Mesenteric fat pad (tissue), 1 donor: ENCODE data around the gene BCAS3. TPM values are rescaled to one million over a fixed set of nuclear protein-coding genes. Genes with fewer than 3 reads are reported as not detected.
"Not testable (repeated sequence)": the region's sequence is repeated elsewhere in the genome, so short reads cannot be mapped to it uniquely, and the experiment has no call there.

Experiments
- DNase-seq: peaks from one replicate; pipeline ENCODE4 v3.0.0-alpha.2; 2020; ENCODE audit warnings: low spot score
- total RNA-seq: library from RNA; stranded (reverse); fragmentation: NEBNext Ultra II Directional; extraction: Animal tissue kit (Norgen Biotek cat#: 25700); gene quantifications from one replicate; pipeline ENCODE4 v1.2.1, GENCODE V29; 2021
- donor health status: DM: yes; HTN: yes; CAD: no.

Gene BCAS3
- total RNA-seq, 1 donor from 2014 or later, result 20.8 TPM

DNA sequence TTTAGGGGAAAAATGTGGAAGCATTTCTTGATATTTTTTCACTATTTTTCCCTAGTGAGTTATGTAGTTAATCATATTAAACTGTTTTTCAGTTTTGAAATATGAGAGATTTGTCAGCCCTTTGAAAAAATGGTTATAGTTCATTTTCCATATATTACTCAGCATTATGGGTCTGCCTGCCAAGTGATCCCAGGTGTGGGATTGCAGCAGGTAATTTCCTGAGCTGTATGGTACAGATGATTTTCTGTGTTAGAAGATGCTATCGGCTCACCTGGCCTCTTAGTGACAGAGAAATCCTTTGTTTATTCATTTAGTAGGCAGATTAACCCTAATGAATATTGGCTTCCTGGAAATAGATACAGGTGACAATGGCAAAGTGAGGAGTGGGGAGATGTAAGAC lies 446.9 kb downstream of the BCAS3 start:
- DNase-seq, result no peak

DNA sequence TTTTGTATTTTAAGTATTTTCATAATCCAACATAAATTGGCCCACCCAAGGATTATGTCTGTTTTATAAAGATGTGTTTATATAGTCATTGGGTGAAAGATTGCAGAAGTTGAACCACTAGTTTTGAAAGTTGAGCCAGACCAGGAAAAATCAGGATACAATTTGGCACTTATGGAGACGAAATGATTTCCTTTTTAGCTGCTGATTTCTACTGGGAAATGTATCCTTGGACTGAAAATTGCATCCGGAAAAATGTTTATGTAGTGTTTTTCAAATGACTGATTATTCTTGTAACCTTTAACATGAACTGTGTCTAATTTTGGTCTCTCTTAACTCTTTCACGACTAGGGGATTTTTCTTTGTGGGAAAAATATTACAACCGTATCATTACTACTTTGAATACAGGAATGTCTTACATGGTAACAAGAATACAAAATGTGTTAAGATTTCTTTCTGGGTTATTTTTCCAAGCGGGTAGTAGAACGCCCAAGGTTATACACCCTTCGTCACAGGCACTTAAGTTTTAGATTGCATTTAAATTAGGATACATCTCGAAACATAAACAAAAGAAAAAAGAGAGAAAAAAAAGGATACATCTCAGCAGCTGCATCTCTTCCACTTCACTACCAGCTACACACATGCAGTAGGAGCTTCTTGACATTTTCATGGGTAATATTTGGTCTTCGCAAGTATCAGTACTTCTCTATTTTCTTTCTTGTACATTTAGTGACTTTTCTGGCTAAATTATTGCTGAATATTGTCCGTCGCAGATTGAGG lies 449.0 kb downstream of the BCAS3 start:
- DNase-seq, result no peak

DNA sequence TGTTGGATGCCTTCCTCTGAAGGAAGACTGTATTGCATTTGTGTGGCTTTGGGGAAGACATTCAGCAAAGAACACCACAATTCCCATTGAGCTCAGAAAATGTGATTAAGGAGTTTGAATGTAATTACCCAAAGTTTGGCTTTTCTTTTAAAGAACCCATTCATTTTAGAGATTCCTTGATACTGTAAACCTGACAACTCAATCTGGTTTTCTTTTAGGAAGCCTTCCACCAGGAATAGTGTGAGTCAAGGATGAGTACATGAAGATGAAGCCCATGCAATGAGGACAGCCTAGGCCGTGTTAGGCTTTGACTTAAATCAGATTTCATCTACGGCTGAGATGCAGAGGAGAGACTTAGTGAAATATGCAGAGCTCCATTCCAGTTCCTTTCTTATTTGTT lies 450.3 kb downstream of the BCAS3 start:
- no peak for DNase-seq

DNA sequence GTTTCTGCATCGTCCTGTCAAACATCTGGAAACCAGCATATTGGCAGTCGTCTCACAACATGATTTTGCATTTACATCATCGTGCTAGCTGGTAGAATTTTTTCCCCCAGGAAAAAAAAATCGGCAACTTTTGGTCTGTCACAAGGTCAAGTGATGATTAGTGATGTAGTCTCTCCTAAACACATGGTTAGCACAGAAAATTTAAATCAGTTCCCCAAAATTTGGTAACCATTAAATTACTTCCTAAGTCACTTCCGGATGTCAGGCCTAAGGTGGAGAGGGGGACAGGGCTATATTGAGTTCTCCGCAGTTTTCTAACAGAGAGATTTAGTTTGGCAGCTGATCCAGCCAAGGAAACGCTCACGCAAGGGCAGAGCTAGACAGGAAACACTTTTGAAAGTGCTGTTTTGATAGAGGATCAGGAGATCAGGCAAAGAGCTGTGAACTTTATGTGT lies 451.0 kb downstream of the BCAS3 start:
- DNase-seq, result no peak

DNA sequence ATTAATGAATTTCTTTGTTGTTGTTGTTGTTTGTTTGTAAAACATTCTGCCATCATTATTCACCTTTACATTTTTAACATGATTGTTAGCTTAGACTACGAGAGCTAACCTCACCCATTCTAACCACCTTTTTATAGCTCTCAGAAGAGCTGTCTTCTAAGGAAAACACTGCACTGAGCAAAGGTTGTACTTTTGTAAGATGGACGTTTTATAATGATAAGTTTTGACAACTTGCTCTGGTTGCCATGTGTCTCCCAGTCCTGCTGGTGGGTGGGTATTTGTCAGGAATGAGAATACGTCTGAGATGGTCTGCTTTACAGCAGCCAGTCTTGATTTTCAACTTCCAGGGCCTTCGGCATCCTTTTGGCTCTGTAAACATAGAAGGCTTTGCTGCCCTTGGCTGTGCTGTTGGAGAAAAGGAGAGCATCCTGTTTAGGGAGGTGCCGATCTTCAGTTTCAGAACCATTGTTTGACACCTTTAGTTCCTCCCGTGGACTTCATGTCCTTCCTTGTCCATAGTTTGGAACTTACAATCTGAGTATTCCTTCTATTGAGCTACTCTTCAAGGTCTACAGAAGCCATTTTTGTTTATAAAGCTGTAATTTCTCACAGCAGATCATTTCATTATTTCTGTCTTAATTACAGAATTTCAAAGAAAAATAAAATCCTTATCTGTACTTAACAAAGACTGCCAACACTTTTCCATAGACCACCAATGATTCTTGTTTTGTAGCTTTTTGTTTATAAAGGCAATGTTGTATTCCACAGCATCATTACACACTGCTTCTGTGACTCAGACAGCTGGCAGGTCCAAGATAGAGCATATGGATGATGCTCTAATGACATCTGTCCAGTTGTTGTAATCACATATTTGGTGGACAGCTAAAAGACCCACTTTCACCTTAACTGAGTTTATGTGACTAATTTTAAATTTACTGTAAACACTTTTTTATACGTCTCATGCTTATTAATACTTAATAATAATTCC lies 451.9 kb downstream of the BCAS3 start:
- DNase-seq, result no peak

DNA sequence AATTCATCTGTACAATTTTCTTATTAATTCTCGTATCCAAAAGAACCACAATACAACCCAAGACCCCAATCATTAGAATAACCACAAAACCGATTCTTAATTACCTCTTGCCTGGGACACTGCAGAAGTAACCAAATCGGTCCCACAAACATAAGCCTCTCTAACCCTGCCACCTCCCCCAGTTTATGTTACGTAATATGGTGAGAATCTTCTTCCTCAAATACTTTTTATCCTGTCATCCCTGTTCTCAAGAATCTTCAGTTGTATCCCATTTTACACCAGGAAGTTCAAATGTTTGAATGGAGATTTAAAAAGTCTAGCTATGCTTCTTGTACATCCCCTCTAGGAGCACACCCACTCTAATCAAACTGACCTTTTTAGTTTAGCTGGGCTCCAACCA lies 452.7 kb downstream of the BCAS3 start:
- DNase-seq, result no peak

DNA sequence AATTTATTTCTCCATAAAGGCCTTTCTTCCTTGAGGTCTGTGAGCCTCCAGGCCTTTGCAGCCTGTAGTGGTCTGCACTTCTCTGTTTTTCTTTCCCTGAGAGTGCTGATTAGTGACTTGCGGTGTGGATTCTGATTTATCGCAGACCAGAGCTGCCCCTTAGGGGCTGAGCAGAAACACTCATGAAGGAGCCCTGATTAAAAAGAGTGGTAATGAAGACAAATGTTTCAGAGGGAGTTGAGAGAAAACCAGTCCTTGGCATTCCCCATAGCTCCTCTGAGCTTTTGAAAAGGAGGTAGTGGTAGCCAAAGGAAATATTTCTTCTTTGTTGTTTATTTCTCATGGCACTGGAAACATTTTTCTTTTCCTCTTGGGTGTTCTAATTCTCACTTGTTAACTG lies 453.9 kb downstream of the BCAS3 start:
- no peak for DNase-seq

DNA sequence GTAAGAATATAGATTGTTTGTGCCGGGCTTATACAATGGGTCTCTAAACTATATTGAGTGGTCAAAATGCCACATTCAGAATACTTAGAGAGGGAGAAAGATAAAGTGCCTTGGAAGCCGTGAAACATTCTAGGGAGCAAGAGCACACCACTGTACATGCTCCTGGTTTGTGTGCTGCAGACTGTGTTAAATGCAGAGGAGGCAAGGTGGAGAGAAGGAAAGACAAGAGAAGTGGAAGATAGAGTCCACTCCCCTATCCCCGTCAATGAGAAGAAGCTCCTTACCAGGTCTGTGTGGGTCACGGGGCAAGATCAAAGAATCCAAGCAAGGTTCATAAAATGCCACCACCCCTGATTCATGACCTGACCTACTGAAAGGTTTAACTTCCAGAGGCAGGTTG lies 454.9 kb downstream of the BCAS3 start:
- DNase-seq, result no peak

DNA sequence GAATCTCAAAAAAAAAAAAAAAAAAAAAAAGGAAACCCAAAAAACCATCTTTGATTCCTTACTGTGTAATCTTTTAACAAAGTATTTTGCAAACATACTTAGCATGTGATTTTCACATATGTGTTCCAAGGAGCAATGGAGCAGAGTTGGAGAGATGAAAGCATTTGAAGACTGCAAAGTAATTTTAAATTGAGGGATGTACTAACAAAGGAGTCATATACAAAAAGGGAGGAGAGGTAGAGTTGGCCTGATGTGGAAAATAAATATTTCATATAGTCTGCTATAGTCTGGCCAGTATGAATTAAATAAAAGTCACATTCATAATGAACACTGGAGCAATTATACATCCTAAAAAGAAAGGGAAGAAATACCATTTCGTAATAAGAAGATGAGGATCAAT lies 456.2 kb downstream of the BCAS3 start:
- no peak for DNase-seq

DNA sequence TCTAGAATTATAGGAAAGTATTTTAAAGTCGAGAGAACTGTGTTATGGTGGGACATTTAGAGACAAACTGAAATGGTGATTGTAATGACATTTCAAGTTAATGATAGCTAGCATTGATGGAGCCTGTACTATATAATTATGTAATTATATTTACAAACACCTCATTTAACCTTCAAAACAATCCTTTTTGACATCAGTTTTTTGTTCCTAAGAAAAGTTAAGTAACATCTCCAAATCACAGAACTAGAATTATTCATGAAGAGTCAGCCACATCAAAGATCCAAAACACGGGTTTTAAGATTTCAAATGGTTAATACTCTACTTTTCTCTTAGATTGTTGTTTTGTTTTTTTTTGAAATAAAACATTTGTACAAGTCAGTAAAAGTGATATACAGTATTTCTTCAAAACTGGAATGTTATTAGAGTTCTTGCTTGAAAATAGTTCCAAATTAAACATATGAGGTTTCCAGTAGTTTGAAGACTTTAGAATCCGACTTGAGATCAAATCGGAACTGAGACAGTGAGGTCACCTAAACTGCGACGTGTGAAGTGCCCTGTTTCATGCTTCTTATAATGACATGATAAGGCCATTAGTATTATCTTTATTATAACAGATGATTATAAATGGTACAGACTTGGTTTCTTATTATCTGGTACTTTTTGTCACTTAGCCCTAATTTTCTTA lies 457.0 kb downstream of the BCAS3 start:
- DNase-seq, result no peak

DNA sequence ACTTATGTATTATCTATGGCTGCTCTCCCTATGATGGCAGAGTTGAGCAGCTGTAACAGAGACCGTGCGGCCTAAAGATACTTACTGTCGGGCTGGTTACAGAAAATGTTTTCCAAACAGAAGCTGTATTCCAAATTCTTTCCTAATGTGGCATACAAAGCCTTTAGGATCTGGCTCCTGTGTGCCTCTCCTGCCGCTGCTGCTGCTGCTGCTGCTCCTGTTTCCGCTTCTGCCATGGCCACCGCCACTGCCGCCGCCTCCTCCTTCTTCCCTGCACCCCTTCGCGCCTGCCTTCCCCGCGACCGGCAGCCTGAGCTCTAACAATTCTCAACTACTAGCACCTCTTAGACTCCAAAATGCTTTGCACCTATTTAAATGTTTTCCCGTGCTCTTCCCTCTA lies 458.1 kb downstream of the BCAS3 start:
- no peak for DNase-seq

DNA sequence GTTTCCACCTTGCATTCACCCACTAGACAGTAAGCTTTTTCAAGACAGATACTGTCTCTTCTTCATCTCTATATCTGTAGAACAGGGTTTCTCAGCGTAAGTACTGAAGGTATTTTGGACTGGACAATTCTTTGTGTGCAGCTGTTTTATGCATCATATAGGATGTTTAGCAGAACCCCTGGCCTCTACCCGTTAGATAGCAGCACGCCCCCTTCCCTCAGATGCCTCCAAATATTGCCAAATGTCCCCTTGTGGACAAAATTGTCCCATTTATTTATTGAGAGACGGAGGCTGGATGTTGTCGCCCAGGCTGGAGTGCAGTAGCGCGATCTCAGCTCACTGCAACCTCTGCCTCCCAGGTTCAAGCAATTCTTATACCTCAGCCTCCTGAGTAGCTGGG lies 458.6 kb downstream of the BCAS3 start:
- DNase-seq, result no peak

DNA sequence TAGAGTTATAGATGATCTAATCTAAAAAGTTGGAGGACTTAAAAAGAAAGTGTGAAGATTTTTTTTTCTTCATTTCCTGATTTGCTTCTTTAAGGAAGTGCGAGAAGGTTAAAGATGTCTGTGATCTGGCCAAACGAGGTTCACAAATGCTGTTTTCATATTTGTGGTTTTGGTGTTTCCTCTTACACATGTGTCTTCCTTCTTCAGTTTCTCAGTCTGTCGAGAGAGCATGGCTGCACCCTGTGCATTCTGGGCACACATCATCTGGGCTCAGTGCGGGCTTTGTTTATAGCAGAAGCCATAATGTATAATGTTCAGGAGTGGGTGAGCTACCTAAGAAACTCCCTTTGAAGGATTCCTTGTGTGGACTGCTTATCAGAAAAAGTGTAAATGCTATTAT lies 461.6 kb downstream of the BCAS3 start:
- DNase-seq, result no peak

DNA sequence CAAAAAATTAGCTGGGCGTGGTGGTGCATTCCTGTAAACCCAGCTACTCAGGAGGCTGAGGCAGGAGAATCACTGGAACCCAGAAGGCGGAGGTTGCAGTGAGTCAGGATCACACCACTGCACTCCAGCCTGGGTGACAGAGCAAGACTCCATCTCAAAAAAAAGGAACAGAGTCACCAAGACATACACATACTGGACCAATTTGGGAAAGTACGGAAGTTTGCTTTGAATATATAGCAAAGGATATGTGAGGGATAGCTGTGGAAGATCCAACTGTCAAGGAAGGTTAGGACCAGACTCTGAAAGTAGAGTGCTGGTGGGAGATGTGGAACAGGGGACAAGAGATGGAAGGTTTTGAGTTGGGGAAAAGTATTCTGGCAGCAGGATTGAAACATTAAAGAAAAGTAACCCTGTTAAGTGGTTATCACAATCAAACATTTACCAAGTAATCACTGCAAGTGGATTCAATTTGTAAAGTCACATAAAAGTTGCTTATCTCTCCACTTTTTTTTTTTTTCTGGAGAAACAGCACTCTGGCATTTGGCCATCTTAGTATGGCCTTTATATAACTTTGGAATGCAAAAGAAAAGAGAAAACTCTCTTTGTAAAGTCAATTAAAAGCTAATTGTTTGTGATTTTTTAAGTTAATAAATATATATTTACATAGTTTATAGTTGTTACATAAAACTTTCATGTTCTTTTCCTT lies 462.6 kb downstream of the BCAS3 start:
- no peak for DNase-seq

DNA sequence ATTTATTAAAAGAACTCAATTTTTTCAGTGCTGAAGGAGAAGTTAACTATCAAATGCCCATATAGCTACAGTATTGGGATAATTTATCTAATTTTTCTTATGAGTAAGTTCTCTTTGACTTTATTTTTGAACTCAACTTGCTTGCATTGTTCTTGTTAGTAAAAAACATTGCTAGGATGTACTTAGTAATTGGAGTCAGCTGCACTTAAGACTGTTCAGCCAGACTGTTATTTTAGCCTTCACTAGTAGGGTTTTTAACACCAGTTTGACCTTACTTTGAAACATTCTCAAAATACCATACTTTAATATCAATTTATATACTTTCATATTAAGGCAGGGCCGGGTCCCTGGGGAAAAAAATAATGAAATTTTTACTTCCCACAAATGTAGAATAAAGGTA lies 465.4 kb downstream of the BCAS3 start:
- no peak for DNase-seq

DNA sequence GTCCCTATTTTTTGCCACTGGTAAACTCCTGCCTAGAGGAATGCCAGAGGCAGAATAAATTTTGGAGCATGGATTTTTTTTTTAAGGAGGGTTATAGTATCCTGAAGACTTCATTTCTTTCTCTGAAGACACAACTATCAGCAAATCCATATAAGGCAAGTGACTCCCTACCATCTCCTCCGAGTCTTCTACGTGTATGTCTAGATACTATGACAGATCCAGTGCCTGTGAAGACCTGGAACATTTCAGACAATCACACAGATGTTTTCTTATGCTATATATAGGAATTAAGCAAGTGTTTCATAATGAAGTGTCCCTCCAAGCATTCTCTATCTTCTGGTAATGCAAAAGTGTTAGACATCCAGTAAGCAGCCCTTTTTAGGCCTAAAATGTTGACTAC lies 466.5 kb downstream of the BCAS3 start:
- no peak for DNase-seq

DNA sequence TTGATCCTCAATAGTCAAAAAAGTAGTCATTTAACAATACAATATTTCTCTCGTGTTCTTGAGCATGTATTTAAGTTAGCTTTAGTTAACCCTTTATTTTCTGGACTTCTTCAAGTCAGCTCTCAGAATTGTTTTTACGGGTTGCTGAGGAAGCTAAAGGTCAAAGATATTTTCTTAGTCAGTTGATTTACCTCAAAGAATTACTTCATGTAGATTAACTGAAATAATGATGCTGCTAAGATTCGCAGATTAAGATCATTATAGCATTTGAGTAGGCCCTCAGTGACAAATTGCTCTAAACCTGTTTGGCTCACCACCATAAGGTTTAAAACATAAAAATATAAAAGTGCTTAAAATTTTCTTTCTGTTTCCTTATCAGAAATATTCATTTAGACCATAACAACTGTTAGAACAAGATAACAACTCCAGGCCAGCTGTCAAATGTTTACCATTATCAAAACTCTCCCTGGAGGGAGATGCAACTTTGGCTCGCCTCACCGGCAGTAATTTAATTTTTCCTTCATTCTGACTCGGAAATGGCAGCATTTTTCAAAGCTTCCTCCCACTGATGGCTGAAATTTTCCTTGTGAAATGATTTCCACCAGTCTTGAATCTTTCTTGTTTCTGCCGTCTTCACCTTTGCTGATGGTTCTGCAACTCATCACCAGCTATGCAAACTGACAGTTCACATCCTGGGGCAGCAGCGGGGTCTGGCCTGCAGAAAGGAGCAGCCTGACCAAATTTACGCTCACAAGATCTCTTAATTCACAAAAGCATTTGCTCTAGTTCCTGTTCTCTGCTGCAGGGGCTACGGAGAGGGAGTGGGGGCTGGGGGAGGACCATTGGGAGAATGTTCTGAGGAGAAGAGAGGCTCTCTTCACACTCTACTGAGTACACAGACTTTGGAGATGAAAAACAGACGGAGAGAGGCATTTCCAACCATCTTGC lies 467.2 kb downstream of the BCAS3 start:
- DNase-seq, result no peak

DNA sequence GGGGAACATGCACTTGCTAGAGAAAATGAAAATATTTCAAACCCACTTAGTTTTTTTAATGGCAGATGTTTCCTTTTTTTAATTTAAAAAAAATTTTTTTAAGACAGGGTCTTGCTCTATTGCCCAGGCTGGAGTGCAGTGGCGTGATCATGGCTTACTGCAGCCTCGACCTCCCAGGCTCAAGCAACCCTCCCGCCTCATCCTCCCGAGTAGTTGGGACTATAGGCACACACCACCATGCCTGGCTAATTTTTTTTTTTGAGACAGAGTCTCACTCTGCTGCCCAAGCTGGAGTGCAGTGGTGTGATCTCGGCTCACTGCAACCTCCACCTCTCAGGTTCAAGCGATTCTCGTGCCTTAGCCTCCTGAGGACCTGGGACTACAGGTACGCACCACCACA lies 469.2 kb downstream of the BCAS3 start:
- not testable (repeated sequence) for DNase-seq

DNA sequence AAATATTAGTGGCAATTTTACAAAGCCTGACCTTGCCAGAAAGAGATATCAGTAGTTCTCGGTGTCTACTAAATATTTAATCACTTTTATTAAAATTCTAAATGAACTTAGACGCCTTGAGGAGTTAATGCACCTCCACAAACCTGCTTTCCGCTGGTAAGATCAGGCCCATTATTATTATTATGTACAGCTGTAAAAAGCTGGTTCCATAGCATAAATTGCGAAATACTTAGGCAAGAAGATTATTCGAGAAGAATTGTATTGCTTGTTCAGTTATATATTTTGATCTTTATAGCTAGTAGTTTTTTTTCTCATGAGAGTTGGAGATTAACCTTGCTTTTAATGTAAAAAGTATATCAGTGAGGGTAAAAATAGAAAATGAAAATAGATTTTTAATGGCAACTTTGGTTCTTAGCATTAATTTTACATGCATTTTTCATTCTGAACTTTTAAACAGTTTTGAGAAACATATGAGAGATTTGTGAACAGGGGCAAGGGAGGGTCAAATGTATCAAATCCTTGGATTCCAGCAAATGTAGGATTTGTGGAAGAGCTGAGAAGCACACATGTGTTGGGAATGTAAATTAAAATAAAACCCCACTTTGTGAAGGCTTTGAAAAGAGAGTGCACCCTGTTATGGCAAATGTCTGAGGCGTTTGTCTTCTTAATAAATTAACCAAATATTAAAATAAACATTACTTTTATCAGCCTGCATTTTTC lies 471.6 kb downstream of the BCAS3 start:
- DNase-seq, result no peak
